ENCODE data around the gene WSB2. TPM values are rescaled to one million over a fixed set of nuclear protein-coding genes. Genes with fewer than 3 reads are reported as not detected.
A peak's percentile ranks its signal among the peaks of the same experiment; 100 is the strongest.

Gene WSB2
- total RNA-seq, 3 donors from 2014 or later, result 103 to 159 (median 119) TPM

DNA sequence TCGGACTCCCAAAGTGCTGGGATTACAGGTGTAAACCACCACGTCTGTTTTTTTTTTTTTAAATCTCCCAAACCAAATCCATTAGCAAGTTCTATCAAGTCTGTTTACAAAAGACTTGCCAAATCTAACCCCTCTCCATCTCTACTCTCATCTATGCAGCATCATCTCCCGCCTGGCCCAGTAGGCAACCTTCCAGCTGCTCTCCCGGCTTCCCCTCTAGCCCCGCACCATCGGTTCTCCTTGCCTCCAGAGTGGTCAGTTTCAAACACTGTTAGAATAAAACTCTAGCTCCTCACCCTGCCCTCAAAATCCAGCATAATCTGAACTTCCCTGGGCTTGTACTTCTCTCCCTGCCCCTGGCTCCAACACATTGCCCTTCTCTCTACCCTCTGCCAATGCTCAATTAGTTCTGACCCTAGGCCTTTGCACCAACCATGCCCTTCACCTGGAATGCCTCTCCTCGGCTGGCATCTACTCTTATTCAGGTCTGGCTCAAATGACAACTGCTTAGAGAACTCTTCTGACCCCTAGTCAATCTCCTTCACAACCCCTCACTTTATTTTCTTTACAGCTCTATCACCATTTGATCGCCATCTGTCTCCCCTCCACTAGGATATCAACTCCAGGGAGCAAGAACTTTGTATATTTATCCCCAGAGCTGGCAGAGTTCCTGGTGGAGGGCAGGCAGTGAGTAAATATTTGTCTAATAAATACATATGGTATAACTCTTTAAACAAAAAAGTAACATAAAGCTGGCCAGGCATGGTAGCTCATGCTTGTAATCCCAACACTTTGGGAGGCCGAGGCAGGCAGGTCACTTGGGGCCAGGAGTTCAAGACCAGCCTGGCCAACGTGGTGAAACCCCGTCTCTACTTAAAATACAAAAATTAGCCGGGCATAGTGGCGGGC is 4.9 kb downstream of the WSB2 start:
- DNase-seq, result peak in 1 of 3 donors; percentile 39
- Histone ChIP-seq H3K9me3 (no peaks in the 10 kb centered on the region), H3K4me3 (no peak overlapping the region), H3K36me3 (ENCODE audit: low read depth) (peaks cover 5% of the 10 kb centered on the region), H3K4me1 (ENCODE audit: low read depth) (peaks cover 47% of the 10 kb centered on the region)
- intact Hi-C loops (cut with DNase I, micrococcal nuclease), result no loop called here
- ATAC-seq, result no peak
- TF ChIP-seq, protein P1, sequence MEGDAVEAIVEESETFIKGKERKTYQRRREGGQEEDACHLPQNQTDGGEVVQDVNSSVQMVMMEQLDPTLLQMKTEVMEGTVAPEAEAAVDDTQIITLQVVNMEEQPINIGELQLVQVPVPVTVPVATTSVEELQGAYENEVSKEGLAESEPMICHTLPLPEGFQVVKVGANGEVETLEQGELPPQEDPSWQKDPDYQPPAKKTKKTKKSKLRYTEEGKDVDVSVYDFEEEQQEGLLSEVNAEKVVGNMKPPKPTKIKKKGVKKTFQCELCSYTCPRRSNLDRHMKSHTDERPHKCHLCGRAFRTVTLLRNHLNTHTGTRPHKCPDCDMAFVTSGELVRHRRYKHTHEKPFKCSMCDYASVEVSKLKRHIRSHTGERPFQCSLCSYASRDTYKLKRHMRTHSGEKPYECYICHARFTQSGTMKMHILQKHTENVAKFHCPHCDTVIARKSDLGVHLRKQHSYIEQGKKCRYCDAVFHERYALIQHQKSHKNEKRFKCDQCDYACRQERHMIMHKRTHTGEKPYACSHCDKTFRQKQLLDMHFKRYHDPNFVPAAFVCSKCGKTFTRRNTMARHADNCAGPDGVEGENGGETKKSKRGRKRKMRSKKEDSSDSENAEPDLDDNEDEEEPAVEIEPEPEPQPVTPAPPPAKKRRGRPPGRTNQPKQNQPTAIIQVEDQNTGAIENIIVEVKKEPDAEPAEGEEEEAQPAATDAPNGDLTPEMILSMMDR (IDR thresholded peaks at IDR 0.05), result no peak

DNA sequence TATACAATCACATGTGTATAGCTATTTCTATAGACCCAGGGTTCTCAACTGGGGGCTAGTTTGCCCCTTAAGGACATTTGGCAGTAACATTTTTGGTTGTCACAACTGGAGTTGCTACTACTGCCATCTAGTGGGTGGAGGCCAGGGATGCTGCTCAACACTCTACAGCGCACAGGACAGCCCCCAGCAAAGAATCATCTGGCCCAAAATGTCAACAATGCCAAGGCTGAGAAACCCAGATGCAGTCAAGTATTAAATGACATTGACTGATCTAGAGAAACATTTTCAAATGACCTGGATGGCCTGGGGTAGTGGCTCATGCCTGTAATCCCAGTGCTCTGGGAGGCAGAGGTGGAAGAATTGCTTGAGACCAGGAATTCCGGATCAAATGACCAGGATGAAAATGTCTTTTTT is 5.8 kb downstream of the WSB2 start:
- Histone ChIP-seq H3K4me1 (ENCODE audit: low read depth) (peaks cover 47% of the 10 kb centered on the region), H3K36me3 (ENCODE audit: low read depth) (peaks cover 5% of the 10 kb centered on the region), H3K9me3 (no peaks in the 10 kb centered on the region), H3K4me3 (no peak overlapping the region)
- TF ChIP-seq, protein P1 (IDR thresholded peaks at IDR 0.05), result peak; percentile 53
- ATAC-seq, result peak; percentile 13
- peak in 2 of 3 donors; percentile 52 to 63 for DNase-seq
- intact Hi-C loops (cut with DNase I, micrococcal nuclease), result no loop called here

DNA sequence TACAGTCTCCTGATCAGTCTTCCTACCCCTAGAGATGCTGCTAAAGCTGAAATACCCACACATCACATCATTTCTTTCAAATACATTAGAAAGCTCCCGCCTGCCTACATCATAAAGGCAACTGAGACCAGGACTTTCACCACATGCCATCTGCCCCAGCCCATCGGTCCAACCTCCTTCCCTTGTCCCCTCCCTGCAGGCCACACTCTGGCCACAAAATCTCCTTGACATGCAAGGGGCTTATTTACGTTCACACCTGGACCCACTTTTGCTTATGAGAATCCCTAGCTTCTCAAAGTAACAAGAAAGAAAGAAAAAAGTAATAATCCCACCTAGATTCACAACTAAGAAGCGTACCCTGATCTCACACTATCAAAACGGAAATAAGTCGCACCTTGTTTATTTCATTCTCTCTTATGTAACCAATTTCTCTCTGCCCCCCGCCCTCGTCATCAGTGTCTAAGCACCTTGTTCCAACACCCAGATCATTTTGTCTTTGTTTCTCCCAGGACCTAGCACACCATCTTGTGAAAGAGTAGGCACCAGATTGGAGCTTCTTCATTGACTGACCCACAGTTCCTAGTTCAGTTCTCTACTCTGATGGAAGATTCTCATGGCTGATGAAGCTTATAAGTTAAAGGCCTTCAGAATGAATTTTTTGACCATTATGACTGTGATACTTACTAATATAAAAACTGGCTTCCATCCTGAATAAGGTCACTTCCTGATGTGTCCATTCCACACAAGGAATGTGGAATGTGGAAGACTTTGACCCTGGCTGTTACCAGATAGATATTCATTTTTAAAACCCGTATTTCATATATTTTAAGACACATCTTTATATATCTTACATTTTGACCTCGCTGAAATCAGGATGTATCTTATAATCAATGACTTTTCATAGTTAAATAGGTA is 7.7 kb downstream of the WSB2 start:
- ATAC-seq (no peak), DNase-seq (no peak)
- no peak overlapping the region for H3K4me3 ChIP-seq
- H3K4me1 ChIP-seq (ENCODE audit: low read depth), result peaks cover 36% of the 10 kb centered on the region
- no peaks in the 10 kb centered on the region for H3K9me3 ChIP-seq
- intact Hi-C loops (cut with DNase I, micrococcal nuclease), result no loop called here
- TF ChIP-seq, protein P1 (IDR thresholded peaks at IDR 0.05), result no peak
- H3K36me3 ChIP-seq (ENCODE audit: low read depth), result peaks cover 5% of the 10 kb centered on the region

DNA sequence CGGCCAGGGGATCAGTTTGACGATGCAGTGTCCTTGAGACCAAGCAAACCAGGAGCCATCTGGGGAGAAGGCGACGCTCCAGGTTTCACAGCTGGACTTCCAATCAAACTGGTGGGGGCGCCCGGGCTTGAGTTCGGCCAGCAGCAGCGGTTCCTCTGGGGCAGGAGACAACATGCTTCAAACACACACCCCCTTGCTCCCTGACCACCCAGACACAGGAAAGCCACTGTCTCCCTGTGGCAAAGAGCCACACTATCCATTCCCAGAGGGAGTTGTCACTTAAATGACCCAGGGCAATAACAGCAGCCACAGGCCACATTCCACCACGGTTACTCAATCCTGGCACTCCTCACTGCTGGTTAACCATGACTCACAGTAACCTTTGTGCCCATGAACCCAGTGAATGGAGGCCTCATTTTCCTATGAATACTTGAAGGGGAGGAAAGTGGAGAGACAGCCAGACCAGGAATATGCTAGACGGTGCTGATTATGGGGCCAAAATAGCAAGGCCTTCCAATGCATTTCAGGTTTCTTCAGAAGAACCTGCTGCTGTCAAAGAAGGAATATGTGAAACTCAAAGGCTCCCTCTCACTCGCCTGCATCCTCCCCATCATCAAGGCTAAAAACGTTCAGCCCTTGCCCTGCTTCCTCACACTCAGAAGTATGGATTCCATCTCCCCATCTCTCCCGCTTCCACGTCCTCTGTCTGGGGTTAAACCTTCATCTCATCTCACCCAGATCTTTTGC is 8.5 kb downstream of the WSB2 start:
- no peak overlapping the region for H3K4me3 ChIP-seq
- H3K36me3 ChIP-seq (ENCODE audit: low read depth), result peaks cover 5% of the 10 kb centered on the region
- ATAC-seq, result peak; percentile 99
- TF ChIP-seq, protein P1 (IDR thresholded peaks at IDR 0.05), result no peak
- H3K9me3 ChIP-seq, result no peaks in the 10 kb centered on the region
- peaks cover 36% of the 10 kb centered on the region for H3K4me1 ChIP-seq (ENCODE audit: low read depth)
- DNase-seq, result peak; percentile 74 to 88 (median 77)
- intact Hi-C loops (cut with DNase I, micrococcal nuclease), result no loop called here

All from mucosa of descending colon (tissue), 3 donors.